SW 1271 (cell line): ENCODE data around the gene PITX1.

ENCODE experiments used
- DNase-seq, 2 experiments: peaks; one replicate each; lab custom pipeline; 2025; lab: John Stamatoyannopoulos, UW

PITX1 gene

GRCh38 chr5:135029477-135030122 is 4.4 kb downstream of the PITX1 start:
- no peak for DNase-seq

GRCh38 chr5:135028791-135029476 is 5.1 kb downstream of the PITX1 start:
- no peak for DNase-seq

GRCh38 chr5:135027697-135028615 is 6.1 kb downstream of the PITX1 start:
- DNase-seq = no peak

- no peak for DNase-seq
Observed at GRCh38 chr5:135027266-135027696, 6.7 kb downstream of the PITX1 start.

- no peak for DNase-seq
Observed at GRCh38 chr5:135026645-135027265, 7.3 kb downstream of the PITX1 start.

- no peak for DNase-seq
Observed at GRCh38 chr5:135025730-135026644, 8.0 kb downstream of the PITX1 start.

- no peak for DNase-seq
Observed at GRCh38 chr5:135024956-135025729, 8.9 kb downstream of the PITX1 start.

- DNase-seq = no peak
Observed at GRCh38 chr5:135020111-135020895, 13.7 kb downstream of the PITX1 start.

- no peak for DNase-seq
Observed at GRCh38 chr5:135019314-135019713, 14.7 kb downstream of the PITX1 start.

GRCh38 chr5:135018457-135018856 is 15.6 kb downstream of the PITX1 start:
- DNase-seq = no peak

GRCh38 chr5:135016861-135017290 is 17.2 kb downstream of the PITX1 start:
- DNase-seq = no peak

GRCh38 chr5:135015942-135016341 is 18.1 kb downstream of the PITX1 start:
- DNase-seq = no peak

- no peak for DNase-seq
Observed at GRCh38 chr5:135013947-135014570, 20.0 kb downstream of the PITX1 start.

- DNase-seq = no peak
Observed at GRCh38 chr5:135013445-135013844, 20.6 kb downstream of the PITX1 start.

- DNase-seq = no peak
Observed at GRCh38 chr5:135012951-135013391, 21.1 kb downstream of the PITX1 start.

- DNase-seq = no peak
Observed at GRCh38 chr5:135012033-135012588, 21.9 kb downstream of the PITX1 start.

GRCh38 chr5:135011355-135012032 is 22.5 kb downstream of the PITX1 start:
- DNase-seq = no peak
